ENCODE measurements around the gene SMIM24.

The SMIM24 gene

GRCh38 chr19:3493651-3494050, 13.3 kb upstream of the SMIM24 start:
- no peak for TF ChIP-seq CTCF (IDR thresholded peaks at IDR 0.05)
- no peak overlapping the region for H3K4me3 ChIP-seq
- H3K27ac ChIP-seq, result no peak overlapping the region
- no peak for DNase-seq (ENCODE audit: low spot score)

- Histone ChIP-seq H3K4me3 (no peak overlapping the region), H3K27ac (no peak overlapping the region)
- no peak for DNase-seq (ENCODE audit: low spot score)
- no peak for TF ChIP-seq CTCF (IDR thresholded peaks at IDR 0.05)
Measured at GRCh38 chr19:3492919-3493318, 12.6 kb upstream of the SMIM24 start.

- H3K27ac ChIP-seq, result no peak overlapping the region
- DNase-seq (ENCODE audit: low spot score), result no peak
- H3K4me3 ChIP-seq, result no peak overlapping the region
- no peak for TF ChIP-seq CTCF (IDR thresholded peaks at IDR 0.05)
Measured at GRCh38 chr19:3492131-3492839, 12.0 kb upstream of the SMIM24 start.

- TF ChIP-seq CTCF (IDR thresholded peaks at IDR 0.05), result no peak
- Histone ChIP-seq H3K27ac (no peak overlapping the region), H3K4me3 (no peak overlapping the region)
- DNase-seq (ENCODE audit: low spot score), result no peak
Measured at GRCh38 chr19:3491396-3492119, 11.2 kb upstream of the SMIM24 start.

GRCh38 chr19:3483226-3483628, 2.9 kb upstream of the SMIM24 start, which contains the start of gene SMIM44:
SMIM44 (minus strand) TSS chr19:3483441; CDS start chr19:3483403, 38 bp downstream.
- no peak for DNase-seq (ENCODE audit: low spot score)
- no peak for TF ChIP-seq CTCF (IDR thresholded peaks at IDR 0.05)
- H3K27ac ChIP-seq, result no peak within 1 kb of the TSS
- H3K4me3 ChIP-seq, result no peak within 1 kb of the TSS

GRCh38 chr19:3482507-3483225, 2.3 kb upstream of the SMIM24 start:
- no peak for TF ChIP-seq CTCF (IDR thresholded peaks at IDR 0.05)
- no peak overlapping the region for H3K27ac ChIP-seq
- no peak for DNase-seq (ENCODE audit: low spot score)
- no peak overlapping the region for H3K4me3 ChIP-seq
